Keratinocyte (primary cell): ENCODE results near the gene SORL1. TPM values are rescaled to one million over a fixed set of nuclear protein-coding genes. Genes with fewer than 3 reads are reported as not detected.

ENCODE experiments used
- DNase-seq: peaks from one replicate; pipeline ENCODE4 v3.0.0-alpha.2; 2011; ENCODE audit warnings: low read depth, missing footprints, low spot score
- FAIRE-seq: peaks from 2 replicates; lab custom pipeline; 2011; peaks lifted over from hg19 to GRCh38; lab: Jason Lieb, UNC
- H2AFZ ChIP-seq: 2 replicates; pipeline ENCODE4 v1.6.0; 2012; ENCODE audit warnings: low read length, control low read depth, inconsistent platforms; ENCODE audit not compliant: control insufficient read depth
- H3K27ac ChIP-seq: 2 replicates; pipeline ENCODE4 v1.5.1; 2011; ENCODE audit warnings: low read length; ENCODE audit not compliant: control insufficient read depth, insufficient read depth
- H3K27me3 ChIP-seq: 3 replicates; pipeline ENCODE4 v1.6.0; 2011; ENCODE audit warnings: low read length; ENCODE audit not compliant: control insufficient read depth, insufficient read depth; ENCODE audit errors: extremely low read depth
- H3K36me3 ChIP-seq, 2 experiments: 2 replicates in 1 of 2; 3 replicates in 1 of 2; pipeline ENCODE4 v1.5.1; 2011; ENCODE audit warnings: low read length in 2 of 2, mild to moderate bottlenecking in 1 of 2; ENCODE audit not compliant: control insufficient read depth in 2 of 2, insufficient read depth in 2 of 2; ENCODE audit errors: extremely low read depth in 1 of 2
- H3K4me1 ChIP-seq: 3 replicates; pipeline ENCODE4 v1.5.1; 2011; ENCODE audit warnings: low read length; ENCODE audit not compliant: control insufficient read depth, insufficient read depth; ENCODE audit errors: extremely low read depth
- H3K4me2 ChIP-seq: 3 replicates; pipeline ENCODE4 v1.6.0; 2011; ENCODE audit warnings: low read depth, low read length; ENCODE audit not compliant: control insufficient read depth, insufficient read depth; ENCODE audit errors: extremely low read depth
- H3K4me3 ChIP-seq, 3 experiments: fragments of 200-600 bp in 1 of 3; sonication (generic) in 1 of 3; 2 replicates in 2 of 3; 3 replicates in 1 of 3; pipeline ENCODE4 v1.5.1; 2011 to 2016; ENCODE audit warnings: low read length in 3 of 3, mild to moderate bottlenecking in 3 of 3, control low read depth in 2 of 3, inconsistent platforms in 1 of 3, low read depth in 1 of 3, mixed read lengths in 1 of 3, mixed run types in 1 of 3, moderate library complexity in 1 of 3; ENCODE audit not compliant: control insufficient read depth in 2 of 3, insufficient read depth in 2 of 3; ENCODE audit errors: extremely low read depth in 1 of 3
- H3K79me2 ChIP-seq: 2 replicates; pipeline ENCODE4 v1.6.0; 2012; ENCODE audit warnings: low read length; ENCODE audit not compliant: control insufficient read depth, insufficient read depth
- H3K9ac ChIP-seq: 3 replicates; pipeline ENCODE4 v1.6.0; 2011; ENCODE audit warnings: low read length; ENCODE audit not compliant: control insufficient read depth, insufficient read depth; ENCODE audit errors: extremely low read depth
- H3K9me1 ChIP-seq: 3 replicates; pipeline ENCODE4 v1.6.0; 2011; ENCODE audit warnings: low read length; ENCODE audit not compliant: control insufficient read depth, insufficient read depth; ENCODE audit errors: extremely low read depth
- H3K9me3 ChIP-seq: 2 replicates; pipeline ENCODE4 v1.5.1; 2012; ENCODE audit warnings: low read depth, low read length; ENCODE audit not compliant: control insufficient read depth
- H4K20me1 ChIP-seq: 3 replicates; pipeline ENCODE4 v1.6.0; 2011; ENCODE audit warnings: low read length; ENCODE audit not compliant: control insufficient read depth, insufficient read depth; ENCODE audit errors: extremely low read depth
- EZH2 ChIP-seq: IDR thresholded peaks from one replicate; pipeline ENCODE4 v1.6.1; 2012; ENCODE audit warnings: inconsistent platforms, mild to moderate bottlenecking, low read length, moderate library complexity
- dilution Hi-C: fragments of 300-500 bp; cut with MboI; formaldehyde crosslinking; loops from one replicate; pipeline ENCODE4 v1.7.0; 2020; ENCODE audit warnings: low sequenced_read_pairs; ENCODE audit not compliant: extremely low pct_ligation_motif_present
- polyA plus RNA-seq, 5 experiments: library from polyadenylated mRNA; depleted of rRNA in 3 of 5; stranded (reverse) in 3 of 5; stranded (forward) in 1 of 5; unstranded in 1 of 5; fragments of >200 nt; gene quantifications; 1 replicate in 1 of 5; 2 replicates in 3 of 5; 3 replicates in 1 of 5; pipeline versions ENCODE4 v1.2.1 to v1.2.3, GENCODE V29; 2011 to 2012; ENCODE audit warnings: missing spikeins in 2 of 5, low read depth in 1 of 5, low replicate concordance in 1 of 5
- TF ChIP-seq, protein P1 (sequence below), 3 experiments: IDR thresholded peaks in 1 of 3; conservative IDR thresholded peaks in 1 of 3; optimal IDR thresholded peaks in 1 of 3; 2 replicates in 2 of 3; 3 replicates in 1 of 3; pipeline versions ENCODE3 to v1.5.1; 2011; ENCODE audit warnings: low read length in 3 of 3, mild to moderate bottlenecking in 3 of 3, moderate library complexity in 2 of 3, control low read depth in 1 of 3, inconsistent platforms in 1 of 3; ENCODE audit not compliant: insufficient read depth in 2 of 3; ENCODE audit errors: extremely low read depth in 1 of 3

Gene SORL1
- polyA plus RNA-seq, 1 donor (not counting 4 experiments of a cell fraction or from before 2014, with no cell fraction given), result 38.9 TPM

DNA sequence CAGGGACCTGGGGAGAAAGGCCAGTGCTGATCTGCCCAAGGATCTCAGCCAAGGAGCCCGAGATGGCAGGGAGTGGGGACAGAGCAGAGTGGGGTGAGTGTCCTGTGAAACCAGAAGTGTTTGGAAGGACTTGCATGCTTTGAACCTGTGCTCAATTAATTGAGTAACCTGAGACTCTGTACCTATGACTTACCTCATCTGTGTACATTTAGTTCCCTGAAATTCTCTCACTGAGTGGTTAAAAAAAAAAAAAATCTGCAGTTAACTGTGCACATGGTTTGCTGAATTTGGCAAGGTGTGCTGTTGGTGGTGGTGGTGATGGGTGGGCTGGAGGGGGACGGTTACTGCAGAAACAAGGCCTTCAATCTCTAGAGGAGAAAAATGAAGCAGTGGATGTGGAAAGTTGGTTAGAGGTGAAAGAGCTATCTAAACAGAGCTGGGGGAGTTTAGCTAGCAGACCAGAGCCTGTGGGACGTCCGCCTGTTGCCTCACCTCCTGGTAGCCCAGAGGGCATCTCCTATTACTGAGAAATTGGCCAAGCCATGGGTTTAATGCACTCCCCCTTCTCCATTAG, 8.9 kb downstream of the SORL1 start:
- no peak overlapping the region for H3K4me2 ChIP-seq
- FAIRE-seq (no peak), DNase-seq (no peak)
- H3K36me3 ChIP-seq, result no peaks in the 10 kb centered on the region
- TF ChIP-seq EZH2, result no peak
- TF ChIP-seq, protein P1, sequence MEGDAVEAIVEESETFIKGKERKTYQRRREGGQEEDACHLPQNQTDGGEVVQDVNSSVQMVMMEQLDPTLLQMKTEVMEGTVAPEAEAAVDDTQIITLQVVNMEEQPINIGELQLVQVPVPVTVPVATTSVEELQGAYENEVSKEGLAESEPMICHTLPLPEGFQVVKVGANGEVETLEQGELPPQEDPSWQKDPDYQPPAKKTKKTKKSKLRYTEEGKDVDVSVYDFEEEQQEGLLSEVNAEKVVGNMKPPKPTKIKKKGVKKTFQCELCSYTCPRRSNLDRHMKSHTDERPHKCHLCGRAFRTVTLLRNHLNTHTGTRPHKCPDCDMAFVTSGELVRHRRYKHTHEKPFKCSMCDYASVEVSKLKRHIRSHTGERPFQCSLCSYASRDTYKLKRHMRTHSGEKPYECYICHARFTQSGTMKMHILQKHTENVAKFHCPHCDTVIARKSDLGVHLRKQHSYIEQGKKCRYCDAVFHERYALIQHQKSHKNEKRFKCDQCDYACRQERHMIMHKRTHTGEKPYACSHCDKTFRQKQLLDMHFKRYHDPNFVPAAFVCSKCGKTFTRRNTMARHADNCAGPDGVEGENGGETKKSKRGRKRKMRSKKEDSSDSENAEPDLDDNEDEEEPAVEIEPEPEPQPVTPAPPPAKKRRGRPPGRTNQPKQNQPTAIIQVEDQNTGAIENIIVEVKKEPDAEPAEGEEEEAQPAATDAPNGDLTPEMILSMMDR (optimal IDR thresholded peaks at IDR 0.05 in 1 of 3, IDR thresholded peaks at IDR 0.05 in 1 of 3, conservative IDR thresholded peaks at IDR 0.05 in 1 of 3; ENCODE audit: extremely low read depth in 1 of 3, insufficient read depth in 2 of 3, low read length in 3 of 3), result no peak
- no peak overlapping the region for H2AFZ ChIP-seq
- H3K9me1 ChIP-seq, result no peaks in the 10 kb centered on the region
- H3K27me3 ChIP-seq, result no peaks in the 10 kb centered on the region
- H4K20me1 ChIP-seq, result no peaks in the 10 kb centered on the region
- peaks cover 33% of the 10 kb centered on the region for H3K4me1 ChIP-seq
- peaks cover 4% of the 10 kb centered on the region for H3K79me2 ChIP-seq
- no peak overlapping the region for H3K27ac ChIP-seq
- no peak overlapping the region for H3K9ac ChIP-seq
- no peaks in the 10 kb centered on the region for H3K9me3 ChIP-seq
- H3K4me3 ChIP-seq, result no peak overlapping the region
- dilution Hi-C loops, result no loop called here

DNA sequence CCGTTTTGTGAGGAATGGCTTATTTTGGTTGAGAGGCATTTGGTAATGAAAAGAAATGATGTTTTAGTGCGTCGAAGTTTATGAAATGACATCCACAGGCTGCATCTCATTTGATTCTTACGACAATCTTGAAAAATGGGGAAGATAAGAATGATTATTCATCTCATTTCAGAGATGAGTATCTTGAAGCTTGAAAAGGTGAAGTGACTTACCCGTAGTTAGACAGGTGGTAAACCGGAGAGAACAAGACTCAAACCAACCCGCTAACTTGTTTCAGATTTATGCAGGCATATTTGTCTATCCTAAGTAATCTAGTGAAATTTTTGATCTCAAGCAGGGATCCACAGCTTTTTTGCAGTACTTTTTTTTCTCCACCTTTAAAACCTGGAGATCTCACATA, 9.7 kb downstream of the SORL1 start:
- DNase-seq (no peak), FAIRE-seq (no peak)
- TF ChIP-seq, protein P1 (optimal IDR thresholded peaks at IDR 0.05 in 1 of 3, IDR thresholded peaks at IDR 0.05 in 1 of 3, conservative IDR thresholded peaks at IDR 0.05 in 1 of 3; ENCODE audit: extremely low read depth in 1 of 3, insufficient read depth in 2 of 3, low read length in 3 of 3), result no peak
- no peak for TF ChIP-seq EZH2
- Histone ChIP-seq H2AFZ (no peak overlapping the region), H3K27me3 (no peaks in the 10 kb centered on the region), H3K27ac (no peak overlapping the region), H3K4me3 (no peak overlapping the region), H3K9ac (no peak overlapping the region), H3K4me2 (no peak overlapping the region), H3K9me3 (no peaks in the 10 kb centered on the region), H3K4me1 (peaks cover 41% of the 10 kb centered on the region), H3K9me1 (no peaks in the 10 kb centered on the region), H3K36me3 (no peaks in the 10 kb centered on the region), H4K20me1 (no peaks in the 10 kb centered on the region), H3K79me2 (peaks cover 4% of the 10 kb centered on the region)
- dilution Hi-C loops, result no loop called here
